Activated CD8-positive, alpha-beta memory T cell treated with anti-CD3 and anti-CD28 coated beads, Interleukin-2, amount 50 U/mL, for 4 hours (primary cell): ENCODE results near the gene RPUSD4.

Experiments used
- DNase-seq: peaks from one replicate; pipeline ENCODE4 v3.0.0-alpha.2; 2020

RPUSD4 gene

DNA sequence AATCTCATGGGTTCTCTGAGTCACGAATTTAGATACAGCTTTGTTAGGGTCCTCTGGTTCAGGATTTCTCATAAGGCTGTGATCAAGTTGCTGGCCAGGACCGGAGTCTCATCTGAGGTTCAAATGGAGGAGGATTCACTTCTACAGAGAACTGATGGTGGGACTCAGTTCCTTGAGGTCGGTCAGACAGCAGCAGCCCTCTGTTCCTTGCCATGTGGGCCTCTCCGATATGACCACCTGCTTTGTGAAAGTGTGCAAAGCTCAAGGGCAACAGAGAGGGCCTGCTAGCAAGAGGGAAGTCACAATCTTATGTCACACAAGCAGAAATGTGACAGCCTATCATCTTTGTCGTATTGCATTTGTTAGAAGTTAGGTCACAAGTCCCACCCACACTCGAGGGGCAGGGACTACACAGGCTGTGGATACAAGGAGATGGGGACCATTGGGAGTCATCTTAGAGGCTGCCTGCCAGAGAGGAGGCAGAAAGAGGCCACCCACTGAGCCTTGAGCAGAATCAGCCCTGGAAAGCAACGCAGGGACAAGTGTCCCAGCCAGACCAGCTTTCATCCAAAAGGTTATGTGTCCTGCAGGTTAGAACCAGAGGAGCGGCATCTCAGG lies 34.5 kb downstream of the RPUSD4 start:
- no peak for DNase-seq

DNA sequence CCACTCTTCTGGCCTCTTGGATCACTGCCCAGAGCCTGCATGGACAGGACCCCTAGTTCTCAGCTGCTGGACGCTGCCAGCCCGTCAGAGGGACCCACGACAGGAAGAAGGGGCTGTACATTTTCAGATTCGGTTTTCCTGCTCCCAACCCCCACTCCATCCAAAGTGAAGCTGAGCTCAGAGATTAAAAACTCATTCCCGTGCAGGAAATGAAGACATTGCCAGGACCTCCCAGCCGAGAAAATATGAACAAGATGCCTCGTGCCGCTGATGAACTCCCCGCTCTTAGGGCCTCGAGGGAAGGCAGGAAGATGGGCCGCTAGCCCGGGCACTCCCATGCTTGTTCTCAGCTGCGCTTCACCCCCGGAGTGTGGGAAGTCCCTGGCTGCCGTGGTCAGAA lies 36.1 kb downstream of the RPUSD4 start:
- DNase-seq: no peak

DNA sequence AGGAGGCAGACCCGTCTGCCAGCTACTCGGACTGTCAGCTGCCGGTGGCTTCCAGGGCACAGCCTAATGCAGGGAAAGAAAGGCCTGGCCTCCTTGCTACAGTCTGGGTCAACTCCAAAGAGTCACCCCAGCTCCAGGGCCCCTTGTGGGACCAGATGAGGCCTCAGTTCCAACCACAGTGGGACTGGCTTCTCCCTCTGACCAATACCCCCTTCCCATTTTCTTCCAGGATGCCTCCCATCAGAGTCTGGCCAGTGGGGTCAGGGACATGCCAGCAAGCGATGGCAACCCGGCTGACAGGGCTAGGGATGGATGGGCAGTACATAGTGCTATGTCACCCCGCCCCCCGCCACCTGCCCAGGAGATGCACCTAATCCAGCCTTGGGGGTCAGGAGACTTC lies 36.6 kb downstream of the RPUSD4 start:
- no peak for DNase-seq

- DNase-seq: no peak
Observed at GRCh38 chr11:126173257-126173656, 38.2 kb downstream of the RPUSD4 start.

DNA sequence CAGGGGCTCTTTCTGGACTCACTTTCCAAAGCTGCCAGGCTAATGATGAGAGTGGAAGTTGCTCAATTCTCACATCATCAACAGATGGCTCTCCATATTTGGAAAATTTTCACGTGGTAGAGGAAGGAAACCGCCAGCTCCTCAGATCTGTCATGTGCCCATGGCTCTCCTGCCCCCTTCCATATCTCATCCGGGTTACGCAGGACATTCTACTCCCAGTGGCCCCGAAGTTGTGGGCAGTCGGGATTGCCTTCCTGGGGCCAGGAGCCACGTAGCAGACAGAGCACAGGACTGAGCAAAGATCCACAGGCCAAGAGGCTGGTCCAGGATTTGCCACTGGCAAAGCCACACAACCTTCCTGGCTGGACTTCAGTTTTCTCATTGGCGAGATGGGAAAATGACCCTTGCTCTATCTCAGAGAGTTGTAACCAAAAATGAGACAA lies 38.8 kb downstream of the RPUSD4 start:
- no peak for DNase-seq

GRCh38 chr11:126169291-126169690 lies 42.2 kb downstream of the RPUSD4 start:
- DNase-seq: no peak

DNA sequence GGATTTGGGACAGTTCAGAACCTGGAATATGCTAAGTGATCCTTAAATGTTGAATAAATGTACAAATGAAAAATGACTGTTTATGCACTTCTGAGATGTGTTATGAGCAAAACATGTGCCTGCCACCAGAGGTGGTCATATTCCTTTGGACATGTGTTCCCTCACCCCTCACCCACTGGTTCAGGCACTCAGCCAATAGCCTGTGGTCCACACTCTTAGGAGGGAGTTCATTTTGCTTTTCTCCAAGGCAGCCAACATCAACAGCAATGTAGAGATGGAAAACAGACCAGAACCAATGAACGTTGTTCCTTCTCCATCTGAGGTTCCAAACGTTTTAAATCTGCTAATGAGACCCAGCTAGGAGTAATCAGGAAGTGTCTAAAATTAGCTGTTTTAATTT lies 44.0 kb downstream of the RPUSD4 start:
- no peak for DNase-seq

DNA sequence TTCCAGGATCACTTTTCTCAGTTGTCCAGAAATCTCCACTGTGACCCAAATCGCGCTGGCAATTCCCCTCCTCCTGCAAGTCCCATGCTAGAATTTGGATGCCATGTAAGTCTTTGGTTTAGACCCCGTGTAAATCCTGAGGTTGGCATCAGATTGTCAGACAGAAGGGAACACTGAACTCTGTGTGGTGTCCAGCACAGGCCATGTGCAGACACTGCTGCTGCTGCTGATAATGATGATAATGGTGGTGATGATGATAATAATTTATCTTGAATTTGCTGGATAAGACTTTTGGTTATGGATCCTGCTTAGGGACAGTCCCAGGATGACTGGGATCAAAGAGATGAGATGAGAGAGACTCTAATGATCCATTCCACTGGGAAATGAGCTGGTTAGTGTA lies 45.0 kb downstream of the RPUSD4 start:
- no peak for DNase-seq

- no peak for DNase-seq
Observed at GRCh38 chr11:126165757-126166156, 45.7 kb downstream of the RPUSD4 start.

DNA sequence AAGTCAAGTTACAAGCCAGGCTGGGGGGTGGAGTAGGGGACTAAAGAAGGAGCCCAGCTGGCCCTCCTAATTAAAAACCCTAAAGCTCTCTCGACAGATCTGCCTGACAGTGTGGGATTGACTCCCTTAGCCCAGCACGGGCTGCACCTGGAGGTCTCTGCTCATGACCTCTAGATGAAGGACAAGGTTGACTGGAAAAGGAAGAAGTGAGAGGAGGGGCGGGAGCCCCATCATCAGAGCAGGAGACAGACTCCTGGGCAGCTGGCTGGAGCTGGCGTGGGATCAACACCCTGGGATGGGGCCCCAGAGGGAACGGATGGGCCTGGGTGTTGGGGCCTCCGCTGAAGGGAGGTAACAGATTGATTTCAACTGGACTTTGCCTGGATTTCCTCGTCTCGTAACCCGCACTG lies 46.1 kb downstream of the RPUSD4 start:
- no peak for DNase-seq

GRCh38 chr11:126164781-126165180 lies 46.7 kb downstream of the RPUSD4 start:
- no peak for DNase-seq

DNA sequence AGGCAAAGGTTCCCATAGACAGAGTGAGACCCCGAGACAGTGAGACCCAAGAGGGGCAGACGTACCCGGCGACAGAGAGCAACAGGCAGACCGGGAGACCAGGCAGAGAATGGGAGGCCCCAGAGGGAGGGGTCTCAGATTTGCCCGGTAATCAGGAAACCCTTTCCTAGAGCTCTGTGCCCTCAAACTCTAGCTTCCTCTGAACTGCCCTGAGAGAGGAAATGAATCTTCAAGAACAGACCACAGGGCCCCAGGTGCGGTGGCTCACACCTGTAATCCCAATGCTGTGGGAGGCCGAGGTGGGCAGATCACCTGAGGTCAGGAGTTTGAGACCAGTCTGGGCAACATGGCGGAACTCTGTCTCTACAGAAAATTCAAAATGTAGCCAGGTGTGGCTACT lies 47.7 kb downstream of the RPUSD4 start:
- no peak for DNase-seq

DNA sequence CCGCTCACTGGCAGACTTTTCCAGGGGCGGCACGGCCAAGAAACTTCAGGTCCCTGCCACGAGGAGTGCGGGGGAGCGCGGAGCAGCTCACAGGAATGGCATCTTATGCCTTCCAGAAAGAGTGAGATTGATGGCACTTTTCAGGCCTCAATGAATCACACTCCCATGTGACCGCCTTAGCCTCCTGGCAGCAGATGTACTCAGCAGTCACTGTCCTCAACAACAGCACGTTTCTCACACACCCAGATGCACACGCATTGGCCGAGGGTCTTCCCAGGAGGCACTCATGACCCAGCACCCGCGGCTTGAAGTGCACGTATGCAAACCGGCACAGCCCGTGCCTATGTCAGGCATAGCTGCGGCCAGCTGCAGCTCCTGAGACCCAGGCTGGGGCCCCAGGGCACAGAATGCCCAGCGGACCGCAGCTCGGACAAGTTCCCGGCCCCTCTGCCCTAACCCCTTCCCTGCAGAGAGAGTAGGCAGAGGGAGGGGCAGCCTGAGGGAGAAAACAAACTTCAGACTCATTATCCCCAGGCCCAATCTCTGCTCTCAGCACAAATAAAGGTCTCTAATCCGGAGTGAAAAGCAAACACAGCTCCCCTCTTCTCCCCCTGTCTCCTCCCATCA lies 48.3 kb downstream of the RPUSD4 start:
- DNase-seq: no peak

DNA sequence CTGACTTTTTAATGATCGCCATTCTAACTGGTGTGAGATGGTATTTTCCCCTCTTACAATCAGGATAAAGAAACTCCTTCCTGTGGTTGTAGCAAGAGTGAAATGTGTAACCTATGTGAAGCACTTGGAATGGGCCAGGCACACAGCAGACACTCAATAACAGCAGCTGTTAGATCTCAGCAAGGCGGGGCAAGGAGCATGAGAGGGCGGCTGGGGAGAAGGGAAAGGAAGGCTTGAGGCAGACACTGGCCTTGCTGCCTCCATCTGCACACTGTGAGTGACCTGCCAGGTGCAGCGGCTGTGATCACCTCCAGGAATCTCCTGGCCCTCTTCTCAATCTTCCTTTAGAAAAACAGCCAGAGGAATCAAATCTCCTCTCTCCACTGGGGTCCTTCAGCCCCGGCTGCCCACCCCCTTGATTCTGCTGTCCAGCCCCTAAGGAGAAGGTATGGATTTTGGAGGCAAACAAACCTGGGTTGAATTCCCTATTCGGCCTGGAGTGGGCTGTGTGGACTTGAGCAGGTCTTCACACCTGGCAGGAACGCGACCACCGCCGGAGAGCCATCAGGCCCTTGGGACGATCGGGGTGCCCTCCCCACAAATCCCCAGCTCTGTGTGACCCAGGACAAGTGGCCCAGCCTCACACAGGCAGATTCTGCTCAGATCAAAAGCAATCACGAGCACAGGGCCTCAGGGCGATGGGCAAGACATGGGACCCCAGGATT lies 49.0 kb downstream of the RPUSD4 start:
- DNase-seq: no peak

DNA sequence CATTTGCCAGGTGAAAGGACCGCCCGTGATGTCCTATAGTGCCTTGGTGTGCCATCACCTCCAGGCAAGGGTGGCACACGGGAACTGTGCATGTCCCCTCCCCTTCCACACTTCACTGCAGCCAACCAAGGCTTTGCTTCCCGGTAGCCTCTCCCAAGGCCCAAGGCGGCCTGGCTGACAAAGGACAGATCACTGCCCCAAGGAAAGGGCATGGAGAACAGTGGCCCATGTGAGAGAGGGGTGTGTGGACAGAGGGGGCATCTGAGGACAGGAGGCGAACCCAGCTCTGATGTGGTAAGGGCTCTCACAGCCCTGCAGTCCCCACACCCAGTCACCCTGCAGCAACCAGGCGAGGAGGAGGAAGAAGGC lies 50.4 kb downstream of the RPUSD4 start:
- DNase-seq: no peak

DNA sequence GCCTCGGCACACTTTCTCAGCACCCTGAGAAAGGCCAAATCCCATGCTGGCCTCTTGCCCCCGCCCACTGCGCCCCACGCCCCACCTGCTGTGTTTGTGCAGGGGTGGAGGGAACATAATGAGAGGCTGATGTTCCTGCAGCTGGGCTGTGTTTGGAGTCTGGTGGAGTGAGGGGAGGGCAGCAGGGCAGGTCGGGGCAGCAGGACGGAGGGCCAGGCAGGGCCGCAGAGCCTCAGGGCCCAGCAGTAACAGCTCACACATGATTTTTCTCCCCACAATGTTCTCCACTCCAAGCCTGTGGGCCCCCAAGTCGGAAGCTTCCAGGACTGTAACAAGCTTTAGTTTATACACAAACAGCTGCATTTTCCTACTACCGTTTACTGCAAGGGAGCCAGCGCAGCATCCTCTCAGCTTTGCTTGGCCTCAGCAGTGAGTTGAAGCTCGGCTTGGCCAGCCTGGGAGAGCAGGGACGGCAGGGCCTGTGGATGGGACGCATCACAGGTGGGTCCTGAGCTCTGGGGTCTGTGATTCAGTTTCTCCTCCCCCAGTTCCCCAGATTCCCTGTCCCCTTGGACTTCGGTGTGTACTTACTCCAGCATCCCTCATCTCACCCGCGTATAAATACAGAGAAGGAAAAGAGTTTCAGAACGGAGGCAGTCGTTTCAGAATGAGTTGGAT lies 51.0 kb downstream of the RPUSD4 start:
- no peak for DNase-seq

DNA sequence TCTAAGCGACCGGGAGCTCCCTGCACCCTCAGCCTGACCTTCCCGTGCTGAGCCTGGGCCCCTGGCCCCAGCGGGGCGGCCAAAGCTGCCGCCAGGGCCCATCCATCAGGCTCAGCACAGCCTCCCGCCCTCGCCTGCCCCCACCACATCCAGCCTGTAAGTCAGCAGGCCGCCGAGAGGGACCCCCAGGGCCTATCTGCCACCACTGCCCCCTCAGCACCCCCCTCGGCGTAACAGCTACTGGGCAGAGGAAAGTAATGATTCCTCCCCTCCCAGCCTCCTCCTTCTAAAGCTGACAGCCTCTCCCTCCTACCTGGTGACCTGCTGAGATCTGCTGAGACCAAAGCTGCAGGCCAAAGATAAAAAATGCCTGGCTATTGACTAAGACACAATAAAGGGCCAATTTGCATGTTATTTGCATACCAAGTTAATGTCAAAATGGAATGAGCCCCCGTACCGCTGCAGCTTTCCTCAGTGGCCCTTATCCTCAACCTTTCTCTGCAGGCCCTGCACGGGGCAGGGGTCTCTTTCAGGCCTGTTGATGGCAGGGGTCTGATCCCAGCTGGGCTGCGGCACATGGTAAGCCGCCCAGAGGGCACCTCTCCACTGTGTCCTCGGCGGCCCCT lies 51.6 kb downstream of the RPUSD4 start:
- no peak for DNase-seq

- DNase-seq: no peak
Observed at GRCh38 chr11:126158054-126158791, 53.2 kb downstream of the RPUSD4 start.

- no peak for DNase-seq
Observed at GRCh38 chr11:126157326-126158030, 54.0 kb downstream of the RPUSD4 start.

GRCh38 chr11:126156814-126157213 lies 54.6 kb downstream of the RPUSD4 start:
- DNase-seq: no peak

- no peak for DNase-seq
Observed at GRCh38 chr11:126155402-126156187, 55.9 kb downstream of the RPUSD4 start.
